Neural progenitor cell (in vitro differentiated cells): Measurements from ENCODE around the gene TPSD1.

ENCODE experiments used
- CTCF ChIP-seq: fragments of 200-600 bp; sonication (generic); IDR thresholded peaks from 2 replicates; pipeline ENCODE4 v1.5.1; 2017; ENCODE audit warnings: antibody characterized with exemption, mild to moderate bottlenecking
- EZH2phosphoT487 ChIP-seq: fragments of 200-600 bp; sonication (generic); IDR thresholded peaks from 2 replicates; pipeline ENCODE4 v1.6.1; 2017; ENCODE audit warnings: antibody characterized with exemption

- TF ChIP-seq CTCF (no peak), EZH2phosphoT487 (no peak)
Observed at GRCh38 chr16:1299012-1299867, 43.4 kb downstream of the TPSD1 start.
